Endothelial cell of umbilical vein (primary cell): ENCODE results near the gene LUZP2. TPM values are rescaled to one million over a fixed set of nuclear protein-coding genes. Genes with fewer than 3 reads are reported as not detected.

Experiments used
- BruUV-seq: library from RNA; stranded (reverse); fragments of 400-500 nt; replicated peaks from 2 replicates; lab custom pipeline; 2021; lab: Mats Ljungman, UMichigan
- CTCF ChIA-PET: fragments of 300-600, 350-600 bp; sonication (Branson Sonifier 250); formaldehyde crosslinking; loops from one replicate; lab custom pipeline; 2021; ENCODE audit warnings: antibody characterized with exemption, inconsistent platforms; lab: Charles Lee
- POLR2A ChIA-PET: fragments of 300-600, 350-600 bp; sonication (Branson Sonifier 250); formaldehyde crosslinking; loops from one replicate; lab custom pipeline; 2021; ENCODE audit warnings: antibody characterized with exemption, inconsistent platforms; lab: Charles Lee
- DNase-seq: peaks from one replicate; pipeline ENCODE4 v3.0.0-alpha.2; 2011; ENCODE audit warnings: low read depth, low spot score
- FAIRE-seq: peaks from 2 replicates; lab custom pipeline; 2011; peaks lifted over from hg19 to GRCh38; lab: Jason Lieb, UNC
- H2AFZ ChIP-seq: 2 replicates; pipeline ENCODE4 v1.6.0; 2012; ENCODE audit warnings: low read depth, low read length, control low read depth, inconsistent platforms
- H3K27ac ChIP-seq: 2 replicates; pipeline ENCODE4 v1.5.1; 2011; ENCODE audit warnings: low read depth, mild to moderate bottlenecking, control low read depth, low read length, moderate library complexity; ENCODE audit not compliant: insufficient read depth
- H3K27me3 ChIP-seq, 2 experiments: 2 replicates each; pipeline versions ENCODE4 v1.6.0 to v1.6.1; 2011; ENCODE audit warnings: low read length in 2 of 2, mixed read lengths in 1 of 2; ENCODE audit not compliant: control insufficient read depth in 2 of 2, insufficient read depth in 2 of 2
- H3K36me3 ChIP-seq, 2 experiments: 2 replicates in 1 of 2; 3 replicates in 1 of 2; pipeline ENCODE4 v1.5.1; 2011; ENCODE audit warnings: low read length in 2 of 2, mild to moderate bottlenecking in 1 of 2, moderate library complexity in 1 of 2; ENCODE audit not compliant: control insufficient read depth in 2 of 2, insufficient read depth in 2 of 2; ENCODE audit errors: extremely low read depth in 1 of 2
- H3K4me1 ChIP-seq: 3 replicates; pipeline ENCODE4 v1.5.1; 2011; ENCODE audit warnings: mild to moderate bottlenecking, low read length; ENCODE audit not compliant: control insufficient read depth, insufficient read depth; ENCODE audit errors: extremely low read depth
- H3K4me2 ChIP-seq: 2 replicates; pipeline ENCODE4 v1.6.1; 2011; ENCODE audit warnings: low read length, control low read depth, mixed read lengths; ENCODE audit not compliant: insufficient read depth
- H3K4me3 ChIP-seq, 3 experiments: fragments of 200-600 bp in 1 of 3; sonication (generic), shearing (Covaris generic) in 1 of 3; replicated peaks in 1 of 3; 2 replicates each; pipeline ENCODE4 v1.5.1; 2011 to 2016; ENCODE audit warnings: control low read depth in 3 of 3, low read length in 3 of 3, mild to moderate bottlenecking in 2 of 3, inconsistent platforms in 1 of 3, low read depth in 1 of 3, moderate library complexity in 1 of 3; ENCODE audit not compliant: insufficient read depth in 1 of 3
- H3K79me2 ChIP-seq: 2 replicates; pipeline ENCODE4 v1.6.0; 2012; ENCODE audit warnings: low read length, inconsistent platforms; ENCODE audit not compliant: control insufficient read depth, insufficient read depth
- H3K9ac ChIP-seq: replicated peaks from 2 replicates; pipeline ENCODE3; 2011; ENCODE audit warnings: low read length, control low read depth; ENCODE audit not compliant: insufficient read depth; ENCODE audit errors: extremely low read depth
- H3K9me1 ChIP-seq: replicated peaks from 3 replicates; pipeline ENCODE4 v1.6.0; 2011; ENCODE audit warnings: mild to moderate bottlenecking, low read length; ENCODE audit not compliant: control insufficient read depth, insufficient read depth; ENCODE audit errors: extremely low read depth
- H3K9me3 ChIP-seq: replicated peaks from 2 replicates; pipeline ENCODE4 v1.5.1; 2012; ENCODE audit warnings: low read length, inconsistent platforms; ENCODE audit not compliant: control insufficient read depth, insufficient read depth
- H4K20me1 ChIP-seq: replicated peaks from 2 replicates; pipeline ENCODE3; 2011; ENCODE audit warnings: mild to moderate bottlenecking, low read length; ENCODE audit not compliant: control insufficient read depth, insufficient read depth; ENCODE audit errors: extremely low read depth
- CTCF ChIP-seq, 2 donors: IDR thresholded peaks; 1 replicate in 1 of 2; 2 replicates in 1 of 2; pipeline ENCODE4 v1.5.1; 2011; ENCODE audit warnings: low read length in 2 of 2, mild to moderate bottlenecking in 2 of 2, moderate library complexity in 2 of 2, control low read depth in 1 of 2, inconsistent platforms in 1 of 2, low read depth in 1 of 2; ENCODE audit not compliant: insufficient read depth in 1 of 2; ENCODE audit errors: extremely low read depth in 1 of 2
- EZH2 ChIP-seq: IDR thresholded peaks from 2 replicates; pipeline ENCODE4 v1.6.1; 2012; ENCODE audit warnings: borderline replicate concordance, low read depth, mild to moderate bottlenecking, moderate library complexity, low read length, inconsistent platforms; ENCODE audit not compliant: severe bottlenecking
- FOS ChIP-seq: IDR thresholded peaks from 2 replicates; pipeline ENCODE4 v1.6.1; 2011; ENCODE audit warnings: mild to moderate bottlenecking, low read length, moderate library complexity, borderline replicate concordance; ENCODE audit not compliant: insufficient read depth
- GATA2 ChIP-seq: IDR thresholded peaks from 2 replicates; pipeline ENCODE4 v1.7.0; 2011; ENCODE audit warnings: low read depth, mild to moderate bottlenecking, moderate library complexity, mixed read lengths, low read length; ENCODE audit not compliant: insufficient read length, insufficient read depth
- JUN ChIP-seq: IDR thresholded peaks from 2 replicates; pipeline ENCODE4 v1.6.1; 2011; ENCODE audit warnings: borderline replicate concordance, low read depth; ENCODE audit not compliant: insufficient read length, insufficient read depth
- MYC ChIP-seq: IDR thresholded peaks from one replicate; pipeline ENCODE4 v1.6.1; 2011; ENCODE audit warnings: mild to moderate bottlenecking, low read depth, low read length
- POLR2A ChIP-seq: IDR thresholded peaks from 2 replicates; pipeline ENCODE4 v1.6.1; 2012; ENCODE audit warnings: low read depth, mild to moderate bottlenecking, control low read depth, low read length
- POLR2AphosphoS5 ChIP-seq: IDR thresholded peaks from 2 replicates; pipeline ENCODE4 v1.6.1; 2012; ENCODE audit warnings: low read depth, mild to moderate bottlenecking, control low read depth, low read length, moderate library complexity; ENCODE audit not compliant: insufficient read depth
- dilution Hi-C: fragments of 300-500 bp; cut with MboI; formaldehyde crosslinking; loops from one replicate; pipeline ENCODE4 v1.15.0; 2019; ENCODE audit warnings: low sequenced_read_pairs; ENCODE audit not compliant: extremely low pct_ligation_motif_present
- intact Hi-C: fragments of 100-400 bp; cut with micrococcal nuclease; formaldehyde crosslinking; loops from one replicate; pipeline ENCODE4 v1.10.0; 2022
- polyA plus RNA-seq, 4 experiments: library from polyadenylated mRNA; depleted of rRNA in 3 of 4; stranded (reverse) in 3 of 4; unstranded in 1 of 4; fragments of >200 nt; gene quantifications; 2 replicates each; pipeline versions ENCODE4 v1.2.1 to v1.2.3, GENCODE V29; 2011 to 2012; ENCODE audit warnings: missing spikeins in 1 of 4
- total RNA-seq: library from RNA; stranded (reverse); gene quantifications from 2 replicates; pipeline ENCODE4 v1.2.3, GENCODE V29; 2021
- TF ChIP-seq, protein P1 (sequence below): IDR thresholded peaks from 2 replicates; pipeline ENCODE4 v1.6.1; 2011; ENCODE audit not compliant: insufficient read depth, insufficient read length

The LUZP2 gene
- total and polyA plus RNA-seq, 2 donors (not counting 3 experiments of a cell fraction or from before 2014, with no cell fraction given): 0.07 TPM; not detected in 1

GRCh38 chr11:24963852-24964251 is 467.0 kb downstream of the LUZP2 start:
- BruUV-seq: no TSS peak
- intact Hi-C loops (no loop called here), dilution Hi-C loops (no loop called here)
- no peak for DNase-seq
- no peak overlapping the region for H3K27ac ChIP-seq
- no peak for TF ChIP-seq GATA2
- TF ChIP-seq CTCF (IDR thresholded peaks at IDR 0.05; ENCODE audit: extremely low read depth in 1 of 2, insufficient read depth in 1 of 2, low read depth in 1 of 2, low read length in 2 of 2): no peak
- no peak for TF ChIP-seq EZH2
- no peak for TF ChIP-seq JUN
- no peak for TF ChIP-seq POLR2AphosphoS5
- no peak for TF ChIP-seq MYC
- no peak for TF ChIP-seq POLR2A
- TF ChIP-seq, protein P1, sequence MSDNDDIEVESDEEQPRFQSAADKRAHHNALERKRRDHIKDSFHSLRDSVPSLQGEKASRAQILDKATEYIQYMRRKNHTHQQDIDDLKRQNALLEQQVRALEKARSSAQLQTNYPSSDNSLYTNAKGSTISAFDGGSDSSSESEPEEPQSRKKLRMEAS: no peak
- no peak for TF ChIP-seq FOS
- H3K9me1 ChIP-seq: no peaks in the 10 kb centered on the region
- H3K36me3 ChIP-seq: no peaks in the 10 kb centered on the region
- POLR2A ChIA-PET: no interaction called here
- no peaks in the 10 kb centered on the region for H3K79me2 ChIP-seq
- no peak overlapping the region for H3K4me3 ChIP-seq
- no peaks in the 10 kb centered on the region for H4K20me1 ChIP-seq
- no peak overlapping the region for H3K4me2 ChIP-seq
- no peak for FAIRE-seq
- H2AFZ ChIP-seq: no peak overlapping the region
- no peaks in the 10 kb centered on the region for H3K9me3 ChIP-seq
- no peaks in the 10 kb centered on the region for H3K27me3 ChIP-seq
- CTCF ChIA-PET: no interaction called here
- H3K9ac ChIP-seq: no peak overlapping the region
- no peaks in the 10 kb centered on the region for H3K4me1 ChIP-seq
